MCF 10A (cell line): ENCODE results near the gene NAALADL2. TPM values are rescaled to one million over a fixed set of nuclear protein-coding genes. Genes with fewer than 3 reads are reported as not detected.

Experiments used
- BruUV-seq: library from RNA; stranded (reverse); fragments of 400-500 nt; replicated peaks from 2 replicates; lab custom pipeline; 2021; lab: Mats Ljungman, UMichigan
- CTCF ChIA-PET: fragments of 300-600 bp; sonication (Branson Sonifier 250); formaldehyde crosslinking; extraction: SDS; loops from one replicate; lab custom pipeline; 2021; ENCODE audit warnings: antibody characterized with exemption, inconsistent platforms; lab: Yijun Ruan, JAX
- POLR2A ChIA-PET: fragments of 300-600, 350-650 bp; sonication (Branson Sonifier 250); formaldehyde crosslinking; extraction: SDS; loops from one replicate; lab custom pipeline; 2020; ENCODE audit warnings: antibody characterized with exemption, inconsistent platforms; lab: Yijun Ruan, JAX
- DNase-seq: peaks from one replicate; pipeline ENCODE4 v3.0.0-alpha.2; 2018; ENCODE audit not compliant: unreplicated experiment
- H3K27ac Mint-ChIP-seq: one replicate; pipeline ENCODE4 v1.8.0; 2022; ENCODE audit warnings: mild to moderate bottlenecking, low read depth, mixed read lengths; ENCODE audit not compliant: unreplicated experiment
- H3K27me3 Mint-ChIP-seq: one replicate; pipeline ENCODE4 v1.8.0; 2022; ENCODE audit warnings: mixed read lengths; ENCODE audit not compliant: insufficient read depth, unreplicated experiment
- H3K36me3 Mint-ChIP-seq: one replicate; pipeline ENCODE4 v1.8.0; 2022; ENCODE audit warnings: mild to moderate bottlenecking, moderate library complexity, mixed read lengths; ENCODE audit not compliant: insufficient read depth, unreplicated experiment
- H3K4me1 Mint-ChIP-seq: one replicate; pipeline ENCODE4 v1.8.0; 2022; ENCODE audit warnings: mixed read lengths; ENCODE audit not compliant: insufficient read depth, unreplicated experiment
- H3K4me3 Mint-ChIP-seq: one replicate; pipeline ENCODE4 v1.8.0; 2022; ENCODE audit warnings: mild to moderate bottlenecking, moderate library complexity, mixed read lengths; ENCODE audit not compliant: unreplicated experiment
- H3K9me3 Mint-ChIP-seq: one replicate; pipeline ENCODE4 v1.8.0; 2022; ENCODE audit warnings: mixed read lengths; ENCODE audit not compliant: unreplicated experiment
- intact Hi-C: fragments of 100-400 bp; cut with micrococcal nuclease; formaldehyde crosslinking; loops from 2 replicates; pipeline ENCODE4 v1.14.1; 2022
- total RNA-seq: library from RNA; stranded (reverse); gene quantifications from 2 replicates; pipeline ENCODE4 v1.2.3, GENCODE V29; 2022
- TF ChIP-seq, protein P1 (sequence below): fragments of 200-600 bp; IDR thresholded peaks from one replicate; pipeline ENCODE4 v1.8.0; 2022; ENCODE audit warnings: antibody characterized with exemption, mild to moderate bottlenecking; ENCODE audit not compliant: unreplicated experiment

The NAALADL2 gene
- total RNA-seq, 1 experiment from 2014 or later, result 4.2 TPM

DNA sequence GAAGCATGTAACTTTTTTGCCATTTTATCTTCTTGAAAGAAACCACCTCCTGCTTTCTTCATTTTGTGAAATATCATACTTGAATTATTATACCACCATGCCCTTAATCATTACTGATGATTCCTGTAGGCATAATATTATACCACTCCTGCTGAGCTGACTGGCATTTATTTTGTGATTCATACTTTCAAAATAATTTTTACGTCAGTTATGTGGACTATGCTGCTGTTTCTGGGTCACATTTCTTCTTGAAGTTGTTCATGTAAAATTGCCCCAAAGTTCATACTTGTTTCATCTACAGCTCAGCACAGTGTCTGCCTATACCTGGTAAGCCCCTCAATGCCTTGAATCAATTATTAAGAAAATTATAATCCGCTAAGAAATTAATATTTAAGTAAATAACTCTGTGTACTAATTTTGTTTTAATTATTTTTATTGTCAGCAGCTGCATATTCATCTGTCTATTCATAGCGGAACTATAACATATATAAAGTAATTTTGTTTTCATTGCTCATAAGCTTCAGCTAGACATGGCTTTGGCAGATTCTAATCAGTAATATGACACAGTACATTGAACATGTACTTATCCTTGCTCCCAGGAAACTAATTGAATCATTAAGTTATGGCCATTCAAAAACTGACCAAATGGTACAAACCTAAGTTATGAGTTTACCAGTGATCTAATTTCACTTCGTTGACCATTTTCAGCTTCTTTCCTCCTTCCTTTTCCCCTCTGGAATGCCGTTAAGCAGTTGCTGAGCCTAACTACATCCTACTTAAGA is 160.0 kb downstream of the NAALADL2 start:
- H3K4me3 Mint-ChIP-seq, result no peak overlapping the region
- intact Hi-C loops, result no loop called here
- TF ChIP-seq, protein P1, sequence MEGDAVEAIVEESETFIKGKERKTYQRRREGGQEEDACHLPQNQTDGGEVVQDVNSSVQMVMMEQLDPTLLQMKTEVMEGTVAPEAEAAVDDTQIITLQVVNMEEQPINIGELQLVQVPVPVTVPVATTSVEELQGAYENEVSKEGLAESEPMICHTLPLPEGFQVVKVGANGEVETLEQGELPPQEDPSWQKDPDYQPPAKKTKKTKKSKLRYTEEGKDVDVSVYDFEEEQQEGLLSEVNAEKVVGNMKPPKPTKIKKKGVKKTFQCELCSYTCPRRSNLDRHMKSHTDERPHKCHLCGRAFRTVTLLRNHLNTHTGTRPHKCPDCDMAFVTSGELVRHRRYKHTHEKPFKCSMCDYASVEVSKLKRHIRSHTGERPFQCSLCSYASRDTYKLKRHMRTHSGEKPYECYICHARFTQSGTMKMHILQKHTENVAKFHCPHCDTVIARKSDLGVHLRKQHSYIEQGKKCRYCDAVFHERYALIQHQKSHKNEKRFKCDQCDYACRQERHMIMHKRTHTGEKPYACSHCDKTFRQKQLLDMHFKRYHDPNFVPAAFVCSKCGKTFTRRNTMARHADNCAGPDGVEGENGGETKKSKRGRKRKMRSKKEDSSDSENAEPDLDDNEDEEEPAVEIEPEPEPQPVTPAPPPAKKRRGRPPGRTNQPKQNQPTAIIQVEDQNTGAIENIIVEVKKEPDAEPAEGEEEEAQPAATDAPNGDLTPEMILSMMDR, result no peak
- no peak for DNase-seq
- H3K27ac Mint-ChIP-seq, result no peak overlapping the region
- H3K27me3 Mint-ChIP-seq, result no peaks in the 10 kb centered on the region
- no TSS peak for BruUV-seq
- H3K36me3 Mint-ChIP-seq, result no peaks in the 10 kb centered on the region
- POLR2A ChIA-PET, result no interaction called here
- H3K4me1 Mint-ChIP-seq, result no peaks in the 10 kb centered on the region
- H3K9me3 Mint-ChIP-seq, result no peaks in the 10 kb centered on the region
- CTCF ChIA-PET, result interaction anchor here (0.5 kb wide), 1 partner anchor 1481 kb away, joined by 4 read pairs; no protein-coding TSS in a partner anchor

DNA sequence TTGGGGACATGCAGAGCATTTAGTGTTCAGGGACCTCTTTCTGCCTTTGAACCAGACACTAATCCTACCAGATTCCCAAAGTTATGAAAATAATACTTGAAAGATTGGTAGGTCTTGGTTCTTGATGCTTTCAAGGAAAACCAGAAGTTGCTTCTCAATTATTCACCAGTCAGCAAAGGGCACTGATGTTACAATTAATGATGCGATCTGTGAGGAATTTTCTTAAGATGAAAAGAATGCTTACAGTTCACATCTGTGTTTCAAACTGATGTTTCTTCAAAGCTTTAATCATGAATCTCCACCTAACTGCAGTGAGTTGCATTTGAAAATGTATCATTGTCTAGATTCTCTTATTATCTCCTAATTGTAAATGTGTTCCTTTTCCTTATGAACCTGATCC is 161.0 kb downstream of the NAALADL2 start:
- DNase-seq, result no peak
- Mint-ChIP-seq H3K27me3 (no peaks in the 10 kb centered on the region), H3K4me1 (no peaks in the 10 kb centered on the region), H3K36me3 (no peaks in the 10 kb centered on the region), H3K27ac (no peak overlapping the region), H3K9me3 (no peaks in the 10 kb centered on the region), H3K4me3 (no peak overlapping the region)
- intact Hi-C loops, result no loop called here
- ChIA-PET CTCF (no interaction called here), POLR2A (no interaction called here)
- TF ChIP-seq, protein P1, result no peak
- no TSS peak for BruUV-seq

DNA sequence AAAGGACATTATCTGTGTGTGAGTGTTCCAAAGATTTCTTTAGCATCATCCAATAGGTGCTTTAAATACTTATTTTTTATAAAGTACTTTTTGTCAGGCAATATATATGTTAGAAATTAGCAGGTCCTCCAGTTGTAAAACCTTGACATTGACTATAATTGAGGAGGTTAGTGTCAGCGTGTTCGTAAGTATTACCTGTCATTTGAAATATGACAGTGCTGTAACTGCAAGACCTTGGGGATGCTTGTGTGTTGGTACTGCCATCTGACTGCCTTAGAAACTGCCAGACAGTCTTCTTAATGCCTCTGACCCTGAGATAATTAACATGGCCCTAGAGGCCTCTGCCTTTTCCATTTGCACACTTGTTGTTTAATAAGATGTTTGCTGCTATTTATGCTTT is 170.7 kb downstream of the NAALADL2 start:
- H3K27me3 Mint-ChIP-seq, result no peaks in the 10 kb centered on the region
- H3K36me3 Mint-ChIP-seq, result no peaks in the 10 kb centered on the region
- intact Hi-C loops, result no loop called here
- DNase-seq, result no peak
- no peak overlapping the region for H3K27ac Mint-ChIP-seq
- BruUV-seq, result no TSS peak
- ChIA-PET POLR2A (interaction anchor here (0.7 kb wide), 2 partner anchors 22 to 1906 kb away, joined by 3 read pairs; no protein-coding TSS in a partner anchor), CTCF (no interaction called here)
- no peaks in the 10 kb centered on the region for H3K4me1 Mint-ChIP-seq
- peaks cover 8% of the 10 kb centered on the region for H3K9me3 Mint-ChIP-seq
- H3K4me3 Mint-ChIP-seq, result no peak overlapping the region
- TF ChIP-seq, protein P1, result no peak

DNA sequence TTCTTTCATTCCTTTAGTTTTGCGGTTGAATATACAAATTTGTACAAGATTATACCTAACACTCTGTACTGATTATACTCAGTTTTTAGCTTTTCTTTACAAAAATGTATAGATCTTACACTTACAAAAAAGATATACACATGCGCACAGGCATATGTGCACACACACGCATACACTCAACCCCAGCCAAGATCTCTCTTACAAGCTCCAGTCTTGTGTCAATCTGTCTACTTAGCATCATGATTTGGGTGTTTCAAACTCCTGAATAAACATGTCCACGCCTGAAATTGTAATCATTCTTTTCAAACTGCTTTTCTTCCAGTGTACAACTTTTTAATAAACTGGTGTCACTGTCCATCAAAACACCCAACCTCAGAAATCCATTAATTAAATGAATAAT is 180.7 kb downstream of the NAALADL2 start:
- no peaks in the 10 kb centered on the region for H3K4me1 Mint-ChIP-seq
- intact Hi-C loops, result no loop called here
- CTCF ChIA-PET, result no interaction called here
- H3K4me3 Mint-ChIP-seq, result no peak overlapping the region
- DNase-seq, result no peak
- H3K36me3 Mint-ChIP-seq, result no peaks in the 10 kb centered on the region
- no TSS peak for BruUV-seq
- no peaks in the 10 kb centered on the region for H3K9me3 Mint-ChIP-seq
- H3K27me3 Mint-ChIP-seq, result no peaks in the 10 kb centered on the region
- POLR2A ChIA-PET, result interaction anchor here (0.6 kb wide), 1 partner anchor 133 kb away, joined by 3 read pairs; no protein-coding TSS in a partner anchor
- TF ChIP-seq, protein P1, result no peak
- no peak overlapping the region for H3K27ac Mint-ChIP-seq
